Endothelial cell (in vitro differentiated cells): Measurements from ENCODE around the gene SAMD4B. TPM values are rescaled to one million over a fixed set of nuclear protein-coding genes. Genes with fewer than 3 reads are reported as not detected.

Experiments
- DNase-seq: peaks from one replicate; pipeline ENCODE4 v3.0.0; 2021; ENCODE audit warnings: low spot score
- H3K27ac Mint-ChIP-seq: one replicate; pipeline ENCODE4 v1.8.0; 2021; ENCODE audit warnings: mixed read lengths, inconsistent platforms; ENCODE audit not compliant: unreplicated experiment
- H3K27me3 Mint-ChIP-seq: one replicate; pipeline ENCODE4 v1.8.0; 2021; ENCODE audit warnings: mild to moderate bottlenecking, moderate library complexity, mixed read lengths, inconsistent platforms; ENCODE audit not compliant: unreplicated experiment
- H3K36me3 Mint-ChIP-seq: one replicate; pipeline ENCODE4 v1.8.0; 2021; ENCODE audit warnings: mild to moderate bottlenecking, low read depth, mixed read lengths, inconsistent platforms; ENCODE audit not compliant: unreplicated experiment
- H3K4me1 Mint-ChIP-seq: one replicate; pipeline ENCODE4 v1.8.0; 2021; ENCODE audit warnings: mild to moderate bottlenecking, mixed read lengths, inconsistent platforms; ENCODE audit not compliant: unreplicated experiment
- H3K4me3 Mint-ChIP-seq: one replicate; pipeline ENCODE4 v1.8.0; 2021; ENCODE audit warnings: mild to moderate bottlenecking, mixed read lengths, inconsistent platforms; ENCODE audit not compliant: unreplicated experiment
- H3K9me3 Mint-ChIP-seq: one replicate; pipeline ENCODE4 v1.8.0; 2021; ENCODE audit warnings: mixed read lengths, inconsistent platforms; ENCODE audit not compliant: unreplicated experiment
- total RNA-seq: library from RNA; stranded (reverse); fragmentation: NEBNext Ultra II Directional; extraction: Animal tissue kit (Norgen Biotek cat#: 25700); gene quantifications from one replicate; pipeline ENCODE4 v1.2.1, GENCODE V29; 2021; ENCODE audit not compliant: unreplicated experiment
- TF ChIP-seq, protein P1 (sequence below): fragments of 200-600 bp; sonication (generic); IDR thresholded peaks from one replicate; pipeline ENCODE4 v1.5.0; 2021; ENCODE audit warnings: antibody characterized with exemption; ENCODE audit not compliant: unreplicated experiment

The SAMD4B gene
- total RNA-seq, 1 donor from 2014 or later = 127 TPM

DNA sequence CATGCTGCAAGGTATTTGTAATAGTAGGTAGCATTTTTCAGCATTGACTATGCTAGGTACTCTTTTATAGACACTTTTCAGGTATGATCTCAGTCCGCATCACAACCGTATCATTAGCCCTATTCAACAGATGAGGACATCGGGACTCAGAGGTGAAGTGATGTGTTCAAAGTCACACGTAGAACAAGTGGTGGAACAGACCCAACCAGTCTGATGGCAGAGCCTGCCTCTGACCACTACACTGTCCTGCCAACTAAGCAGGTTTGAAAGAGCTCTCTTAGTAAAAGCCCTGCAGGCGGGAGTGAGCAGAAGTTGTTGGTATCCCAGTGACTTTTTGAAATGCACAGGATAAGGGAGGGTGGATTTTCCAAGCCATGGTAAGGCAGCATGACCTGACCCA is 28.5 kb downstream of the SAMD4B start:
- Mint-ChIP-seq H3K4me3 (no peak overlapping the region), H3K9me3 (no peaks in the 10 kb centered on the region)

DNA sequence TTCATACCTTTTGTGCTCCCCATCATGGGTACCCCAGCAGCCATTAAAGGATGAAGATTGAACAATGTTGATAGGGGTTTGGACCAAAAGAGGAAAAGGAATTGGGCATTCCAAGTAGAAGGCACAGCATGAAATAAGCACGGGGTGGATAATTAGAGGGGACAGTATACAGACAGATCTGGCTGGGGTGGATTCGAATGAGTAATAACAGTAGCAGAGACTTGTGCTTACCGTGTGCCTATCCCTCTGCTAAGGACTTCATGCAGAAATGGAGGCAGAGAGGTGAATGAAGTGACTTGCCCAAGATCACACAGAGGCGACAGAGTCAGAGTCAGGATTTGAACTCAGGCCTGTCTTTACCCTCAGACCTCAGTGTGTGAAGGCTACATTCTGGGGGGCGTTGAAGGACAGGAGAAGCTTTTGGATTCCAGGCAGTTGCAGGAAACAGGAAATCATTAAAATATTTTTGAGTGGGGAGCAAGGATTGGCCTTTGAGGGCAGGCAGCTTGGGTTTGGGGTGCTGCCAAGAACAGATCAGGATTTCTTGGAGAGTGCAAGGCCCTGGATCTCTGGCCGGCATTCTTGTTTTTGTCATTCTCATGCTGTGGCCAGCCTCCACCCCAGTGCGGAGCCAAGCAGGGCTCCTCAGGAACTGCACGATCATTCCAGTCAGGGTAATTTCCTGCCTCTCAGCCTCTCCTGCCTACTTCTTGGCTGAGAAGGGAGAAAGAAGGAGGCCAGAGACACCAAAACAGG is 30.0 kb downstream of the SAMD4B start:
- no peak for DNase-seq
- Mint-ChIP-seq H3K4me1 (peaks cover 7% of the 10 kb centered on the region), H3K9me3 (no peaks in the 10 kb centered on the region), H3K4me3 (no peak overlapping the region), H3K36me3 (peaks cover 48% of the 10 kb centered on the region), H3K27me3 (peaks cover 16% of the 10 kb centered on the region), H3K27ac (peak overlapping the region; percentile 1)
- TF ChIP-seq, protein P1, sequence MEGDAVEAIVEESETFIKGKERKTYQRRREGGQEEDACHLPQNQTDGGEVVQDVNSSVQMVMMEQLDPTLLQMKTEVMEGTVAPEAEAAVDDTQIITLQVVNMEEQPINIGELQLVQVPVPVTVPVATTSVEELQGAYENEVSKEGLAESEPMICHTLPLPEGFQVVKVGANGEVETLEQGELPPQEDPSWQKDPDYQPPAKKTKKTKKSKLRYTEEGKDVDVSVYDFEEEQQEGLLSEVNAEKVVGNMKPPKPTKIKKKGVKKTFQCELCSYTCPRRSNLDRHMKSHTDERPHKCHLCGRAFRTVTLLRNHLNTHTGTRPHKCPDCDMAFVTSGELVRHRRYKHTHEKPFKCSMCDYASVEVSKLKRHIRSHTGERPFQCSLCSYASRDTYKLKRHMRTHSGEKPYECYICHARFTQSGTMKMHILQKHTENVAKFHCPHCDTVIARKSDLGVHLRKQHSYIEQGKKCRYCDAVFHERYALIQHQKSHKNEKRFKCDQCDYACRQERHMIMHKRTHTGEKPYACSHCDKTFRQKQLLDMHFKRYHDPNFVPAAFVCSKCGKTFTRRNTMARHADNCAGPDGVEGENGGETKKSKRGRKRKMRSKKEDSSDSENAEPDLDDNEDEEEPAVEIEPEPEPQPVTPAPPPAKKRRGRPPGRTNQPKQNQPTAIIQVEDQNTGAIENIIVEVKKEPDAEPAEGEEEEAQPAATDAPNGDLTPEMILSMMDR = no peak

More for the DNA sequence above, 28.5 kb downstream of the SAMD4B start:
- DNase-seq = no peak
- Mint-ChIP-seq H3K27me3 (peaks cover 13% of the 10 kb centered on the region), H3K27ac (no peak overlapping the region), H3K4me1 (peaks cover 7% of the 10 kb centered on the region), H3K36me3 (peaks cover 35% of the 10 kb centered on the region)
- TF ChIP-seq, protein P1 = no peak

DNA sequence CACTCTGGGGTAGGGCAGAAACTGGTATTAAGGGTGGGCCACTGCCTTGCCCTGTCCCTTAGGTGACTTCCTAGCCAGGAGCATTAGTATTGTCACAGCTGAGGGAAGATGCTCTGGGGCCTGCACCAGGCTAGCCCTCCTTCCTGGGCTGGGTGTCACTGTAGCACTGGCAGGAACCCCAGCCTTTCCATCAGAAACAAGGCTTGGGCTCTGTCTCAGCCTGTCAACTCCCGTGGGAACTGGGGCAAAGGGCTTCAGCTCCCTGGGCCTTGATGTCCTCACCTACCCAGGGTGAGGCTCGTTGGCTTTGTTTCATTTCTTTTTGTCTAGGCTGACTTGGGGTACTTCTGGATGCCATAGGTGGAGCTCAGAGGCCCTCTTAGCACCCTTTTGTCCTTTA is 30.7 kb downstream of the SAMD4B start:
- H3K4me3 Mint-ChIP-seq = no peak overlapping the region
- TF ChIP-seq, protein P1 = no peak
- no peaks in the 10 kb centered on the region for H3K9me3 Mint-ChIP-seq
- H3K27ac Mint-ChIP-seq = no peak overlapping the region
- H3K36me3 Mint-ChIP-seq = peaks cover 53% of the 10 kb centered on the region
- no peak for DNase-seq
- H3K27me3 Mint-ChIP-seq = peaks cover 21% of the 10 kb centered on the region
- peaks cover 7% of the 10 kb centered on the region for H3K4me1 Mint-ChIP-seq

DNA sequence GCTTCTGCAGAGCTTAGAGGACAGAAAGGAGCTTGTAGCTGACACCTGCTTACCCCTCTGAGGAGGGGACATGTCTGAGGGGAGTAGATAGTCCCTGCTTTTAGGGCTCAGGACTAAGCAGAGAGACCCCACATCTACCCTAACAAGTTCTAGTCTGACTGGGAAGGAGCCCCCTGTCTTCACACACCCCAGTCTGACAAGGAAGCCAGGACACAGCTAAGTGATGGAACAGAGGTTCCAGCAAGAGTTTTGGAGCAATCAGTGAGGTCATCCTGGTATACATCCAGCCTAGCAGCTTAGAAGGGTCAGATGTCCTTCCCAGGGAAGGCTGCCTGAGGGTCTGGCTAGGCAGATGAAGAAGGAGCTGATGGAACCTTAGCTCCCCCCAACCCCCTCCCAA is 33.7 kb downstream of the SAMD4B start:
- Mint-ChIP-seq H3K27me3 (peaks cover 20% of the 10 kb centered on the region), H3K36me3 (peaks cover 60% of the 10 kb centered on the region), H3K9me3 (no peaks in the 10 kb centered on the region), H3K27ac (no peak overlapping the region), H3K4me1 (peaks cover 7% of the 10 kb centered on the region), H3K4me3 (no peak overlapping the region)
- TF ChIP-seq, protein P1 = no peak
- no peak for DNase-seq
